B cell (primary cell): ENCODE data around the gene DNAH2.

ENCODE experiments used
- CTCF ChIP-seq: fragments of 200-600 bp; IDR thresholded peaks from one replicate; pipeline ENCODE4 v1.8.0; 2022; ENCODE audit warnings: antibody characterized with exemption, mild to moderate bottlenecking
- EZH2 ChIP-seq: IDR thresholded peaks from 2 replicates; pipeline ENCODE4 v1.6.1; 2012; ENCODE audit warnings: borderline replicate concordance, low read depth, mild to moderate bottlenecking, moderate library complexity, low read length; ENCODE audit not compliant: insufficient read depth, poor library complexity, severe bottlenecking

- TF ChIP-seq EZH2 (no peak), CTCF (no peak)
These were observed 136.7 kb downstream of the DNAH2 start for GRCh38 chr17:7854078-7854777.
